ENCODE results near the gene FPR3. TPM values are rescaled to one million over a fixed set of nuclear protein-coding genes. Genes with fewer than 3 reads are reported as not detected.
A peak's percentile ranks its signal among the peaks of the same experiment; 100 is the strongest.

Gene FPR3
- total and polyA plus RNA-seq, 2 donors (not counting 1 experiment from before 2014, with no cell fraction given): 0.44 TPM; not detected in 1

- Histone ChIP-seq H2AFZ (ENCODE audit: insufficient read depth, low read depth, low read length, poor library complexity, severe bottlenecking) (no peak overlapping the region), H3K9me3 (ENCODE audit: control extremely low read depth in 1 of 3, control insufficient read depth in 2 of 3, insufficient read depth in 1 of 3, low read length in 2 of 3) (peaks cover 2 to 26% (median 24%) of the 10 kb centered on the region in 3 donors), H3K79me2 (ENCODE audit: control insufficient read depth, insufficient read depth, low read length) (no peaks in the 10 kb centered on the region), H3K27ac (ENCODE audit: low read length in 2 of 2) (no peak overlapping the region), H3K4me2 (replicated peaks; ENCODE audit: low read depth, low read length, poor library complexity, severe bottlenecking) (no peak overlapping the region), H3K9ac (ENCODE audit: low read length) (no peak overlapping the region), H3K27me3 (replicated peaks in 1 of 4; ENCODE audit: control extremely low read depth in 1 of 4, control insufficient read depth in 3 of 4, insufficient read depth in 4 of 4, low read length in 3 of 4) (no peaks in the 10 kb centered on the region), H3K4me1 (ENCODE audit: control insufficient read depth in 2 of 2, insufficient read depth in 2 of 2, low read length in 2 of 2) (peaks cover 7 to 14% of the 10 kb centered on the region in 2 donors), H4K20me1 (ENCODE audit: control insufficient read depth, insufficient read depth, low read length, poor library complexity, severe bottlenecking) (no peaks in the 10 kb centered on the region), H3K36me3 (replicated peaks in 1 of 2; ENCODE audit: control extremely low read depth in 1 of 2, control insufficient read depth in 1 of 2, extremely low read depth in 1 of 2, insufficient read depth in 2 of 2, low read length in 1 of 2) (no peaks in the 10 kb centered on the region), H3K4me3 (ENCODE audit: control extremely low read depth in 1 of 5, extremely low read depth in 1 of 5, insufficient read depth in 1 of 5, low read depth in 2 of 5, low read length in 4 of 5) (no peak overlapping the region)
- ChIA-PET CTCF (no interaction called here), POLR2A (no interaction called here)
- DNase-seq (no peak), ATAC-seq (ENCODE audit: low read depth) (no peak)
- no peaks in the 10 kb centered on the region for H3K27me3 Mint-ChIP-seq
- TF ChIP-seq CTCF (IDR thresholded peaks at IDR 0.05) (no peak), EZH2 (IDR thresholded peaks at IDR 0.05; ENCODE audit: borderline replicate concordance, insufficient read depth, low read depth, low read length, poor library complexity, severe bottlenecking) (no peak)
- no peak overlapping the region for H3K4me3 Mint-ChIP-seq
- H3K9me3 Mint-ChIP-seq (ENCODE audit: insufficient read depth): peaks cover 22% of the 10 kb centered on the region
- no peak overlapping the region for H3K27ac Mint-ChIP-seq
- H3K4me1 Mint-ChIP-seq: peaks cover 8% of the 10 kb centered on the region
- intact Hi-C loops (cut with micrococcal nuclease): no loop called here
- WGBS (ENCODE audit: insufficient coverage): 100% methylated on average over 1 of the region's 3 CpGs
These were observed 28.0 kb downstream of the FPR3 start for GRCh38 chr19:51822946-51823345.

DNA sequence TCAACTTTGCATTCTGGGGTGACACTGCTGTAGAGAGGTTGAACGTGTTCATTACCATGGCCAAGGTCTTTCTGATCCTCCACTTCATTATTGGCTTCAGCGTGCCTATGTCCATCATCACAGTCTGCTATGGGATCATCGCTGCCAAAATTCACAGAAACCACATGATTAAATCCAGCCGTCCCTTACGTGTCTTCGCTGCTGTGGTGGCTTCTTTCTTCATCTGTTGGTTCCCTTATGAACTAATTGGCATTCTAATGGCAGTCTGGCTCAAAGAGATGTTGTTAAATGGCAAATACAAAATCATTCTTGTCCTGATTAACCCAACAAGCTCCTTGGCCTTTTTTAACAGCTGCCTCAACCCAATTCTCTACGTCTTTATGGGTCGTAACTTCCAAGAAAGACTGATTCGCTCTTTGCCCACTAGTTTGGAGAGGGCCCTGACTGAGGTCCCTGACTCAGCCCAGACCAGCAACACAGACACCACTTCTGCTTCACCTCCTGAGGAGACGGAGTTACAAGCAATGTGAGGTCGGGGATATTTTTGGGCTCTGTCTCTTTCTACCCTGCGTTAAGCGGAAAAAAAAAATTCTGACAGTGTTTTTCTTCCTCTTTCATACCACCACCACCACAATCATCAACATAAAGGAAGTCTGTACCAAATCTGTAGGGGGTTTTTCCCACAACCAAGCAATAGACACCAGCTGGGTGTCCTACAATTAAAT, 29.5 kb downstream of the FPR3 start:
- ChIA-PET CTCF (no interaction called here), POLR2A (no interaction called here)
- Histone ChIP-seq H3K4me3 (ENCODE audit: control extremely low read depth in 1 of 5, extremely low read depth in 1 of 5, insufficient read depth in 1 of 5, low read depth in 2 of 5, low read length in 4 of 5) (no peak overlapping the region), H3K9ac (ENCODE audit: low read length) (no peak overlapping the region), H3K79me2 (ENCODE audit: control insufficient read depth, insufficient read depth, low read length) (no peaks in the 10 kb centered on the region), H3K36me3 (replicated peaks in 1 of 2; ENCODE audit: control extremely low read depth in 1 of 2, control insufficient read depth in 1 of 2, extremely low read depth in 1 of 2, insufficient read depth in 2 of 2, low read length in 1 of 2) (no peaks in the 10 kb centered on the region), H3K9me3 (ENCODE audit: control extremely low read depth in 1 of 3, control insufficient read depth in 2 of 3, insufficient read depth in 1 of 3, low read length in 2 of 3) (peaks cover 7 to 40% (median 33%) of the 10 kb centered on the region in 3 donors), H3K4me2 (replicated peaks; ENCODE audit: low read depth, low read length, poor library complexity, severe bottlenecking) (no peak overlapping the region), H3K4me1 (ENCODE audit: control insufficient read depth in 2 of 2, insufficient read depth in 2 of 2, low read length in 2 of 2) (peaks cover 7 to 14% of the 10 kb centered on the region in 2 donors), H3K27ac (ENCODE audit: low read length in 2 of 2) (peak overlapping the region in 1 of 2 donors; percentile 13), H2AFZ (ENCODE audit: insufficient read depth, low read depth, low read length, poor library complexity, severe bottlenecking) (no peak overlapping the region), H4K20me1 (ENCODE audit: control insufficient read depth, insufficient read depth, low read length, poor library complexity, severe bottlenecking) (no peaks in the 10 kb centered on the region), H3K27me3 (replicated peaks in 1 of 4; ENCODE audit: control extremely low read depth in 1 of 4, control insufficient read depth in 3 of 4, insufficient read depth in 4 of 4, low read length in 3 of 4) (no peaks in the 10 kb centered on the region)
- Mint-ChIP-seq H3K27ac (no peak overlapping the region), H3K27me3 (no peaks in the 10 kb centered on the region), H3K4me3 (no peak overlapping the region), H3K4me1 (peaks cover 8% of the 10 kb centered on the region), H3K9me3 (ENCODE audit: insufficient read depth) (peaks cover 24% of the 10 kb centered on the region)
- TF ChIP-seq EZH2 (IDR thresholded peaks at IDR 0.05; ENCODE audit: borderline replicate concordance, insufficient read depth, low read depth, low read length, poor library complexity, severe bottlenecking) (no peak), CTCF (IDR thresholded peaks at IDR 0.05) (no peak)
- DNase-seq: peak; percentile 17
- no peak for ATAC-seq (ENCODE audit: low read depth)
- intact Hi-C loops (cut with micrococcal nuclease): no loop called here
- WGBS (ENCODE audit: insufficient coverage): 92% methylated on average over 7 of the region's 13 CpGs
